Caco-2 (cell line): ENCODE results near the gene ABHD8. TPM values are rescaled to one million over a fixed set of nuclear protein-coding genes. Genes with fewer than 3 reads are reported as not detected.

Experiments
- BruUV-seq: library from RNA; stranded (reverse); fragments of 400-500 nt; replicated peaks from 2 replicates; lab custom pipeline; 2021; lab: Mats Ljungman, UMichigan
- CTCF ChIA-PET: fragments of 300-600 bp; sonication (Branson Sonifier 250); formaldehyde crosslinking; loops from one replicate; lab custom pipeline; 2022; ENCODE audit warnings: antibody characterized with exemption; lab: Charles Lee
- POLR2A ChIA-PET: fragments of 300-600 bp; sonication (Branson Sonifier 250); formaldehyde crosslinking; loops from one replicate; lab custom pipeline; 2022; ENCODE audit warnings: antibody characterized with exemption; lab: Charles Lee
- DNase-seq, 2 experiments: peaks; one replicate each; pipeline versions ENCODE4 v3.0.0 to v3.0.0-alpha.2; 2020 to 2022
- H3K27me3 ChIP-seq: replicated peaks from 2 replicates; pipeline ENCODE4 v1.6.0; 2011; ENCODE audit warnings: low read length; ENCODE audit not compliant: control insufficient read depth, insufficient read depth
- H3K36me3 ChIP-seq: 2 replicates; pipeline ENCODE4 v1.5.1; 2011; ENCODE audit warnings: low read length; ENCODE audit not compliant: control insufficient read depth, insufficient read depth
- H3K4me1 ChIP-seq: fragments of 250-450 bp; sonication (Bioruptor Pico); 2 replicates; pipeline ENCODE4 v1.5.1; 2020; ENCODE audit warnings: mild to moderate bottlenecking
- H3K4me3 ChIP-seq: 2 replicates; pipeline ENCODE4 v1.5.1; 2011; ENCODE audit warnings: low read depth, mild to moderate bottlenecking, control low read depth, low read length
- H3K9me3 ChIP-seq: fragments of 250-450 bp; sonication (Bioruptor Pico); 2 replicates; pipeline ENCODE4 v1.5.1; 2020; ENCODE audit warnings: mild to moderate bottlenecking, moderate library complexity
- H3K27ac Mint-ChIP-seq: one replicate; pipeline ENCODE4 v1.8.0; 2022; ENCODE audit warnings: mixed read lengths; ENCODE audit not compliant: unreplicated experiment
- H3K27me3 Mint-ChIP-seq: one replicate; pipeline ENCODE4 v1.8.0; 2022; ENCODE audit warnings: mixed read lengths; ENCODE audit not compliant: insufficient read depth, unreplicated experiment
- H3K36me3 Mint-ChIP-seq: one replicate; pipeline ENCODE4 v1.8.0; 2022; ENCODE audit warnings: mild to moderate bottlenecking, mixed read lengths; ENCODE audit not compliant: insufficient read depth, unreplicated experiment
- H3K4me1 Mint-ChIP-seq: one replicate; pipeline ENCODE4 v1.8.0; 2022; ENCODE audit warnings: low read depth, mixed read lengths; ENCODE audit not compliant: unreplicated experiment
- H3K4me3 Mint-ChIP-seq: one replicate; pipeline ENCODE4 v1.8.0; 2022; ENCODE audit warnings: mild to moderate bottlenecking, moderate library complexity, mixed read lengths; ENCODE audit not compliant: unreplicated experiment
- H3K9me3 Mint-ChIP-seq: one replicate; pipeline ENCODE4 v1.8.0; 2022; ENCODE audit warnings: mixed read lengths; ENCODE audit not compliant: unreplicated experiment
- CTCF ChIP-seq, 2 experiments: fragments of 200-600 bp in 1 of 2; IDR thresholded peaks; 1 replicate in 1 of 2; 2 replicates in 1 of 2; pipeline versions ENCODE4 v1.5.1 to v1.8.0; 2011 to 2022; ENCODE audit warnings: antibody characterized with exemption in 1 of 2, control low read depth in 1 of 2, inconsistent platforms in 1 of 2, low read depth in 1 of 2, low read length in 1 of 2, mild to moderate bottlenecking in 1 of 2, moderate library complexity in 1 of 2; ENCODE audit not compliant: insufficient read depth in 1 of 2, severe bottlenecking in 1 of 2, unreplicated experiment in 1 of 2
- intact Hi-C: fragments of 100-400 bp; cut with micrococcal nuclease; formaldehyde crosslinking; loops from one replicate; pipeline ENCODE4 v1.10.0; 2022; ENCODE audit not compliant: unreplicated experiment
- total RNA-seq: library from RNA; stranded (reverse); gene quantifications from 2 replicates; pipeline ENCODE4 v1.2.3, GENCODE V29; 2022

Gene ABHD8
- total RNA-seq, 1 experiment from 2014 or later, result 11.3 TPM

DNA sequence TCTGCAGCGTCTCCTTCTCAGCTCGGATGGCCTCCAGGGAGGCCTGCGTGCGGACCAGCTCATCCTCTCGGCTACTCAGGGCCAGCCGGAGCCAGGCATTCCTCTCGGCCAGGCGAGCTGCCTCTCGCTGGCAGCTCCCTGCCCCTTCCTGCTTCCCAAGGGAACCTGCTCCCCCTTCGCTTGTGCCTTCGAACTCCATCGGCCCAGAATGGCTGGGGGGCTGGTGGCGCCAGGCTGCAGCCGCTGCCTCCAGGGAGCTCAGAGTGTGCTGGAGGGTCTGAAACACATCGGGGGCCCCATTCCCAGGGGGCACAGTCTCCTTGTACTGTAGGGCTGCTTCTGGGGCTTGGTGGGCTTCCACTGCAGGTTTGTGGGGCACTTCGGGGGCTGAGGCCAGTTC, 40.7 kb downstream of the ABHD8 start:
- H3K36me3 Mint-ChIP-seq, result peaks cover 9% of the 10 kb centered on the region
- H3K4me3 ChIP-seq, result no peak overlapping the region
- no TSS peak for BruUV-seq
- H3K4me3 Mint-ChIP-seq, result no peak overlapping the region
- H3K9me3 Mint-ChIP-seq, result no peaks in the 10 kb centered on the region
- peaks cover 8% of the 10 kb centered on the region for H3K4me1 Mint-ChIP-seq
- ChIA-PET POLR2A (no interaction called here), CTCF (no interaction called here)
- H3K9me3 ChIP-seq, result no peaks in the 10 kb centered on the region
- intact Hi-C loops, result no loop called here
- no peak for DNase-seq
- no peaks in the 10 kb centered on the region for H3K36me3 ChIP-seq
- TF ChIP-seq CTCF (IDR thresholded peaks at IDR 0.05; ENCODE audit: insufficient read depth in 1 of 2, low read depth in 1 of 2, low read length in 1 of 2, severe bottlenecking in 1 of 2, unreplicated experiment in 1 of 2), result no peak
- no peaks in the 10 kb centered on the region for H3K27me3 Mint-ChIP-seq
- H3K4me1 ChIP-seq, result no peaks in the 10 kb centered on the region
- H3K27me3 ChIP-seq, result no peaks in the 10 kb centered on the region
- no peak overlapping the region for H3K27ac Mint-ChIP-seq

GRCh38 chr19:17260842-17261325, 42.3 kb downstream of the ABHD8 start:
- intact Hi-C loops, result loop anchor here (2.0 kb wide), 1 partner anchor 14 kb away; no protein-coding TSS in a partner anchor
- Mint-ChIP-seq H3K36me3 (no peaks in the 10 kb centered on the region), H3K4me3 (no peak overlapping the region), H3K27ac (peak overlapping the region; percentile 2), H3K27me3 (no peaks in the 10 kb centered on the region), H3K4me1 (peaks cover 8% of the 10 kb centered on the region), H3K9me3 (no peaks in the 10 kb centered on the region)
- no TSS peak for BruUV-seq
- CTCF ChIA-PET, result interaction anchor here (1.2 to 1.4 kb wide), 2 partner anchors 22 to 46 kb away, joined by 4 to 6 read pairs; partner anchors contain the start of gene USE1
- Histone ChIP-seq H3K36me3 (no peaks in the 10 kb centered on the region), H3K4me3 (no peak overlapping the region), H3K9me3 (no peaks in the 10 kb centered on the region), H3K4me1 (no peaks in the 10 kb centered on the region), H3K27me3 (no peaks in the 10 kb centered on the region)
- TF ChIP-seq CTCF (IDR thresholded peaks at IDR 0.05; ENCODE audit: insufficient read depth in 1 of 2, low read depth in 1 of 2, low read length in 1 of 2, severe bottlenecking in 1 of 2, unreplicated experiment in 1 of 2), result peak; percentile 87 to 94
- POLR2A ChIA-PET, result interaction anchor here (0.6 kb wide), 1 partner anchor 12 kb away, joined by 3 read pairs; no protein-coding TSS in a partner anchor
- DNase-seq, result peak; percentile 90 to 91

- H3K27me3 Mint-ChIP-seq, result no peaks in the 10 kb centered on the region
- no peak overlapping the region for H3K4me3 Mint-ChIP-seq
- H3K4me1 ChIP-seq, result peaks cover 7% of the 10 kb centered on the region
- H3K36me3 ChIP-seq, result no peaks in the 10 kb centered on the region
- TF ChIP-seq CTCF (IDR thresholded peaks at IDR 0.05; ENCODE audit: insufficient read depth in 1 of 2, low read depth in 1 of 2, low read length in 1 of 2, severe bottlenecking in 1 of 2, unreplicated experiment in 1 of 2), result no peak
- CTCF ChIA-PET, result interaction anchor here (0.6 to 1.4 kb wide), 3 partner anchors 23 to 45 kb away, joined by 4 to 6 read pairs (median 4); partner anchors contain the start of gene USE1
- H3K9me3 ChIP-seq, result no peaks in the 10 kb centered on the region
- no peaks in the 10 kb centered on the region for H3K9me3 Mint-ChIP-seq
- no peaks in the 10 kb centered on the region for H3K36me3 Mint-ChIP-seq
- H3K4me3 ChIP-seq, result no peak overlapping the region
- H3K4me1 Mint-ChIP-seq, result peaks cover 8% of the 10 kb centered on the region
- H3K27ac Mint-ChIP-seq, result no peak overlapping the region
- no peak for DNase-seq
- intact Hi-C loops, result loop anchor here (2.0 kb wide), 1 partner anchor 13 kb away; no protein-coding TSS in a partner anchor
- POLR2A ChIA-PET, result no interaction called here
- H3K27me3 ChIP-seq, result no peaks in the 10 kb centered on the region
- no TSS peak for BruUV-seq
Measured at GRCh38 chr19:17259934-17260333, 43.3 kb downstream of the ABHD8 start.
